VCaP (cell line): ENCODE results near the gene RS1.

Source experiments
- H3K27ac ChIP-seq: fragments of 450-650 bp; 2 replicates; pipeline ENCODE4 v1.5.1; 2017
- CTCF ChIP-seq: fragments of 450-650 bp; conservative IDR thresholded peaks from 2 replicates; pipeline ENCODE4 v1.5.1; 2017; ENCODE audit warnings: mild to moderate bottlenecking, moderate library complexity

Gene RS1

GRCh38 chrX:18698737-18699650, 27.1 kb upstream of the RS1 start:
- no peak overlapping the region for H3K27ac ChIP-seq
- no peak for TF ChIP-seq CTCF

GRCh38 chrX:18696653-18697052, 24.7 kb upstream of the RS1 start:
- H3K27ac ChIP-seq = no peak overlapping the region

GRCh38 chrX:18692541-18692940, 20.6 kb upstream of the RS1 start:
- TF ChIP-seq CTCF = no peak
- H3K27ac ChIP-seq = no peak overlapping the region

More at GRCh38 chrX:18696653-18697052, 24.7 kb upstream of the RS1 start:
- no peak for TF ChIP-seq CTCF

GRCh38 chrX:18691431-18691830, 19.5 kb upstream of the RS1 start:
- no peak overlapping the region for H3K27ac ChIP-seq
- TF ChIP-seq CTCF = no peak

GRCh38 chrX:18687856-18688495, 16.1 kb upstream of the RS1 start:
- TF ChIP-seq CTCF = no peak

GRCh38 chrX:18682979-18683387, 11.1 kb upstream of the RS1 start:
- H3K27ac ChIP-seq = no peak overlapping the region
- TF ChIP-seq CTCF = no peak

More at GRCh38 chrX:18687856-18688495, 16.1 kb upstream of the RS1 start:
- H3K27ac ChIP-seq = no peak overlapping the region

- H3K27ac ChIP-seq = no peak overlapping the region
- TF ChIP-seq CTCF = no peak
These were observed 10.1 kb upstream of the RS1 start for GRCh38 chrX:18681996-18682395.
